Stimulated activated CD4-positive, alpha-beta T cell treated with anti-CD3 and anti-CD28 coated beads, Interleukin-15, amount 100 ng/mL, for 24 hours (primary cell): ENCODE data around the gene OLFML2A.

Experiments used
- DNase-seq: peaks from one replicate; pipeline ENCODE4 v3.0.0-alpha.2; 2020

The OLFML2A gene

DNA sequence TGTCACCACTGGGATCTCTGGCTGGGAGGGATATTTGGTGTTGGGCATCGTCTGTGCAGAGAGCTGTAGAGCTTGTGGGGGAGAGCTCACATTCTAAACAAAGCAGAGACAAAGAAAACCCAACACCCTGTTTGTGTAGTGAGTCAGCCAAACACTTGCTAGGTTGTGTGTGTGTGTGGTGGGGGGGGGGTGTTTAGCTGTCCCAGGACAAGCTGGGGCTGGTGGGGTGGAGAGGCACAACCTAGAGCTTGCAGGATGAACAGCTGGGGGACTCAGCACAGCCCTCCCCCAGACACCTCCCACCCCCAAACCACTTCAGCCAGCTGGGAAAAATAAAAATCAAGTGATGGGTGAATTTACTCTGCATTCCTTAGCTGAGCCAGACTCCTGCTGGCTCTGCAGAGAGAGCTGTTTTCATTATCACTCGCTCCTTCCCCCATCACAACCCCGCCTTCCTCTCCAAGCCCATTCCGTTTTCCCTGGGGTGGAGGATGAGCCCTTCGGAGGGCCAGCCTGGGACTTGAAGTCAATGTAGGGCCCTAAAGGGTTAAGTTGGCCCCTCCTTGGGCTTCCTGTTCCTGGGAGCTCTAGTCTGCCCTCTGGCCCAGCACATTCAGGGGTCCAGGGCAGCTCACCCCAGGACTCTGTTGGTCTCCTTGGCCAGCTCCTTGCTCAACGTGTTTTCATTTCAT lies 2.6 kb downstream of the OLFML2A start:
- no peak for DNase-seq

DNA sequence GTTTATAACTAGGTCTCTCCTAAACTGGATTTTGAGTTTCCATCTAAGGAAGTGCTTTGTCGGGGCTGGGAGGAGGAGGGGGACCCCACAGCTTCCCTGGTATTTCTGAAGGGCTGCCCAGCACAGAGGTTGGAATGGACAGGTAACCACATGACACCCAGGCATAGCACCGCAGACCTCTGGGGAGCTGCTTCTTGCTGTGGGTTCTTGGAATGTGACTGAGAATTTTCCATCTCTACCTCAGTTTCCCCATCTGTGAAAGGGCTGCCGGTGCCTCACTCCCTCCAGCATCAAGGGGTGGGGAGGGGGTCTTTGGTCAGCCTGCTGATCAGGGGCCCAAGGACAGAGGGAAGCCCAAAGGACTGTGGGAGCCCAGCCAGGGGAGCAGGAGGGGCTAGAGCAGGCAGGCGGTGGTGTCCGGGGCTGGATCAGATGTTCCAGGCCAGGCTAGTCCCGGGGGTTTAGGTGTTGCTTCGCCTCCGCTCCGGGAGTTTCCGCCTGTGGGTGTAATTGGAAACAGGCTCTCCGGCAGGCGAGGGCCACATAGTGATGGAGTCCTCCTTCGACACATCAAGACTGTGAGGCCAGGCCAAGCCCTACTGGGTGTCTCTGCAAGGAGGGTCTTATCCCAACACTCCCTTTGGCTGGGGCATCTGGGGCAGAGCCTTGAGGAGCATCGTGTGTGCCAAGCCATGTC lies 3.3 kb downstream of the OLFML2A start:
- no peak for DNase-seq

DNA sequence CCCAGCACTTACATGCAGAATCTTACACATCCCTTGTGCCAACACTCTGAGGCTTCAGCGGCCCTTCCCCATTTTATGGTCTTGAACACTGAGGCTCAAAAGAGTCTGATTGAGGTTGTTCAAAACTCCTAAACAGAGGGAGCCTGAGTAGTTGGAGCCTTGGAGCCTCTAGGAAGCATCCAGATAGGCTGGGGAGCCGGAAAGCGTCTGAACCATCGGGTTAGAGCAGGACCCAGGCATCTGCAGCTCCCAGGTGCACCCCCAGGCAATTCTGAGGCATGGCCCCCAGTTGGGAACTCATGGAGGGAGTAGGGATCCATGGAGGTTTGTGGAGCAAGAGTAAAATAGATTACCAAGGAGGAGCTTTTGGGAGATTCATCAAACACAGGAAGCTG lies 3.8 kb downstream of the OLFML2A start:
- no peak for DNase-seq

GRCh38 chr9:124781967-124782660 lies 5.2 kb downstream of the OLFML2A start:
- no peak for DNase-seq

DNA sequence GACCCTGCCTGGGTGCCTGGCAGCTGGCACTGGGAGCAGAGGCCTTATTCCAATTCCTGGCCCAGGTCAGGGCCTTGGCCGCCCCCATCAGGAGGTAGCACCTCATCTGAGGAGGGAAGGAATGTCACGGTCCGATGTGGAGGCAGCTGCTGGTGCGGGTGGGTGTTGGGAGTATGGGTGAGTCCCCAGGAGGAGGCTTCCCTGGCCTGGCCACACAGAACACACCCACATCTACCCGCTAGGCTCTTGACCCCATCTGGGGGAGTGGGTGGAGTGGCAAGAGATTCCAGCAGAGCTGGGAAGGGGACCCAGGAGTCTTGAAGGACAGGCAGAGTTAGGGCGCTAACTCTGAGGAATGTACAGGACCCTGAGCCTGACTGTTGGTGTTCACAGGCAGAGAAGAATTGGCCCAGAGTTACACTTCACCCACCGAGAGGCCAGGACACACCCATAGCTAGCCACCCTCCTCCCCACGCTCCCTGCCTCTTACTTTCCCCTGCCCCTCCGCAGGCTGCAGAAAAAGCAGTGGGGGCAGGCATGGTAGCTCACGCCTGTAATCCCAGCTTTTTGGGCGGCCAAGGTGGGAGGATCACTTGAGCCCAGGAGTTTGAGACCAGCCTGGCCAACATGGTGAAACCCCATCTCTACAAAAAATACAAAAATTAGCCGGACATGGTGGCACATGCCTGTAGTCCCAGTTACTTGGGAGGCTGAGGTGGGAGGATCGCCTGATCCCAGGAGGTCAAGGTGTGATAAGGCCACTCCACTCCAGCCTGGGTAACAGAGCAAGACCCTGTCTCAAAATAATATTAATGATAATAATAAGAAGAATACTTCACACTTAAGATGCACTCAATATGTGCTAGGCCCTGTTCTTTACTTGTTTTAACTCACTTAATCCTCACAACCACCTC lies 6.0 kb downstream of the OLFML2A start:
- DNase-seq: no peak

GRCh38 chr9:124783830-124784229 lies 6.9 kb downstream of the OLFML2A start:
- no peak for DNase-seq

DNA sequence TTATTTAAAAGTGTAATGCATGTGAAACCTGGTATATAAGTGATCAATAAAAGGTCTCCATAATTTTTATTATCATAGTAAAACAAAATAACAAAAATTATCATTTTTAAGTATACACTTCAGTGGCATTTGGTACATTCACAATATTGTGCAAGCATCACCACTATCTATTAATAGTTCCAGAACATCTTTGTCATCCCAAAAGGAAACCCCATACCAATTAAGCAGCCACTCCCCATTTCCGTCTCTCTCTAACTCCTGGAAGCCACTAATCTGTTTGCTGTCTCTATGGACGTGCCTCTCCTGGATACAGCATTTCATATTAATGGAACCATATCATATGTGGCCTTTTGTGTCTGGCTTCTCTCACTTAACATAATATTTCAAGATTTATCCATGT lies 7.6 kb downstream of the OLFML2A start:
- DNase-seq: no peak

DNA sequence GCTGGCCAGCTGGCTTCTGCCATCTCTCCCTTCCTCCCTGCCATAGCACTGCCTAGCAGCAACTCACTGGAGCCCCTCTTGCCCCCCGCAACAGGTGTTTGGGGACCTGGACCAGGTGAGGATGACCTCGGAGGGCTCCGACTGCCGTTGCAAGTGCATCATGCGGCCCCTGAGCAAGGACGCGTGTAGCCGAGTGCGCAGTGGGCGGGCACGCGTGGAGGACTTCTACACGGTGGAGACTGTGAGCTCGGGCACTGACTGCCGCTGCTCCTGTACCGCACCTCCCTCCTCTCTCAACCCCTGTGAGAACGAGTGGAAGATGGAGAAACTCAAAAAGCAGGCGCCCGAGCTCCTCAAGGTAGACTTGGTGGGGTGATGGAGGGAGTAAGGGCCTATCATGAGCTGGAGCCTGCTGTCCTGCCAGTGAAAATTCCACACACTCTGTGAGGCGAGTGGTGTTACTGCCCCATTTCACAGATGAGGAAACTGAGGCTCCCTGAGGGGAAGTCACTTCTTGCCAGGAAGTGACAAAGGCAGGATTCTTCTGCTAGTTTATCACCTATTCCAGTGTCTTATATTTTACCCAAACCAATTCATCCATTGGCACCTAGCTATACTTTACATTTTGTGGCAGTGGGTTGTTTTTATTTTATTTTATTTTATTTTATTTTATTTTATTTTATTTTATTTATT lies 10.1 kb downstream of the OLFML2A start:
- DNase-seq: no peak

DNA sequence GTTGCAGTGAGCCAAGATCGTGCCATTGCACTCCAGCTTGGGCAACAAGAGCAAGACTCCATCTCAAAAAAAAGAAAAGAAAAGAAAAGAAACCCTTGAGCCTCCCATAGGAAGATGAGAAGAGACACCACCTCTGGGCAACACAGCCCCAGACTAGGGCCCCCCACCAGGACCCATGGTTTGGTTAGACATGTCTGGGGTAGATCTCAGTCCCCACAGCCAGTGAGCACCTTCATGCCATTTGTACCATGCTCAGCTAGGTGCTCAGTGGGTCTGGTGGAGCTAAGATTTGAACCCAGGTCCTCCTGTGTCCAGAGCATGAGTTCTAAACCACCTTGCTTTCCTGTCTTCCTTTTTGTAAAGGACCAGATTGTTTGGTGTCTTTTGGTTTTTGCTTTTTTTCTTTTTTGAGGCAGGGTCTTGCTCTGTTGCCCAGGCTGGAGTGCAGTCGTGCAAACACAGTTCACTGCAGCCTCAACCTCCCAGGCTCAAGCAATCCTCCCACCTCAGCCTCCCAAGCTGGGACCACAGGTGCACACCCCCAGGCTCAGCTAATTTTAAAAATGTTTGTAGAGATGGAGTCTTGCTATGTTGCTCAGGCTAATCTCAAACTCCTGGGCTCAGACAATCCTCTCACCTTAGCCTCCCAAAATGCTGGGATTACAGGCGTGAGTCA lies 11.7 kb downstream of the OLFML2A start:
- no peak for DNase-seq

DNA sequence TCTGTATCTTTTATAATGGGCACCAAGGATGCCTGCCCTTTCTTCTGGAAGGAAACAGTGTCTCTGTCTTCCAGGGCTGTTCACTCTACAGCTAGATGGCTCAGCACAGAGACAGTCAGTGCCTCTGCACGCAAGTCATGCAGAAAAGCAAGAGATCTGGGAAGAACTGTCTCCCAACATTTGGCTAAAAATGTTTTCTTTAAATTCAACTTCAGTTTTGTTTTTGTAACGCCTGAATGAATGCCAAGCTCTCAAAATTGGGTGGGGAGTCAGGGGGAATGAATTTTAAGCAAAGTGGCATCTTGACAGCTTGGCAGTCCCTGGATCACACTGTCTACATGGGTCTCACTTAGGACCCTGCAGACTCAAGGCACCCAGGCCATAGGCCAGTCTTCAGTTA lies 12.6 kb downstream of the OLFML2A start:
- DNase-seq: no peak

DNA sequence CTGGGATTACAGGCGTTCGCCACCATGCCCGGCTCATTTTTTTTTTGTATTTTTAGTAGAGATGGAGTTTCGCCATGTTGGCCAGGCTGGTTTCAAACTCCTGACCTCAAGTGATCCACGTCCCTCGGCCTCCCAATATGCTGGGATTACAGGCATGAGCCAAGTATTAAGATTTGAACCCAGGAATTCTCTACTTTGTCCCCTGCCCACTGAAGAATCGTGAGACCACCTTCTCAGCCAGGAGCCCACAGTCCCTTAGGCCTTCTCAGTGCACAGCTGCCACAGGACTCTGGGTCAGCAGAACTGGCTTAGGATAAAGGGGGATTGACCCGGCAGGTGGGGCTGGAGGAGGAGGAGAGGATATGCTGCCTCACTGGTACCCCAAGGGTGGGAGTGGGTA lies 13.4 kb downstream of the OLFML2A start:
- DNase-seq: no peak

DNA sequence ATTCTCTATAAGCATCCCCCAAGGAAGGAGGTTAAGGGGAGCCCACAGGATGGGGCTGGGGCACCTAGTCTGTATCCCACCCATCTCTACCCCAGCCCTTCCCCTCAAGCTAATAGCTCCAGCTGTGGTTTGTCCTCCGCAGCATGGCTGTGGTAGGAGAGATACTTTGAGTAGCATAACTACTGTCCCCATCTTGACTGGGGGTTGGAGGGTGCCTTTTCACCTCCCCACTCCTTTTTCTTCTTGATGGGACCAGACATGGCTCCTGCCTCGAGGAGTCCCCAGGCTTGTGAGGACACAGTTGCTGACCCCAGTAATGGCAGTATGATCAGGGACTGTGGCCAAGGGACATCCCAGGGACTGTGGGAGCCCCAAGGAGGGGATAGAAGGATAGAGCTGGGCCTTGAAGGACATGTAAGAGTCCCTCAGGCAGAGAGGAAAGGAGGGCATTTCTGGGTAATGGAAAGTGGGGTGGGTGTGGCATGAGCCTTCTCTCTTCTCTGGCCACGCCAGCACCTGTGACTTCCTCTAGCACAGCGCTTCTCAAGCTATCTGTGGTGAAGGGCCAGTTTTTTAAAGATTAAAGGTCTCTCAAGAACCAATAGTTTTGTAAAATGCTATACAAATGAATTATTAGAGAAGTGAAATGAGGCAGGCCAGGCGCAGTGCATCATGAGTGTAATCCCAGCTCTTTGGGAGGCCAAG lies 14.0 kb downstream of the OLFML2A start:
- no peak for DNase-seq

- no peak for DNase-seq
Observed at GRCh38 chr9:124792257-124793014, 15.5 kb downstream of the OLFML2A start.

- DNase-seq: no peak
Observed at GRCh38 chr9:124793015-124793541, 16.1 kb downstream of the OLFML2A start.

- no peak for DNase-seq
Observed at GRCh38 chr9:124794902-124795491, 18.1 kb downstream of the OLFML2A start.

GRCh38 chr9:124795881-124796431 lies 19.0 kb downstream of the OLFML2A start:
- DNase-seq: no peak

GRCh38 chr9:124797343-124798103 lies 20.6 kb downstream of the OLFML2A start:
- DNase-seq: no peak

DNA sequence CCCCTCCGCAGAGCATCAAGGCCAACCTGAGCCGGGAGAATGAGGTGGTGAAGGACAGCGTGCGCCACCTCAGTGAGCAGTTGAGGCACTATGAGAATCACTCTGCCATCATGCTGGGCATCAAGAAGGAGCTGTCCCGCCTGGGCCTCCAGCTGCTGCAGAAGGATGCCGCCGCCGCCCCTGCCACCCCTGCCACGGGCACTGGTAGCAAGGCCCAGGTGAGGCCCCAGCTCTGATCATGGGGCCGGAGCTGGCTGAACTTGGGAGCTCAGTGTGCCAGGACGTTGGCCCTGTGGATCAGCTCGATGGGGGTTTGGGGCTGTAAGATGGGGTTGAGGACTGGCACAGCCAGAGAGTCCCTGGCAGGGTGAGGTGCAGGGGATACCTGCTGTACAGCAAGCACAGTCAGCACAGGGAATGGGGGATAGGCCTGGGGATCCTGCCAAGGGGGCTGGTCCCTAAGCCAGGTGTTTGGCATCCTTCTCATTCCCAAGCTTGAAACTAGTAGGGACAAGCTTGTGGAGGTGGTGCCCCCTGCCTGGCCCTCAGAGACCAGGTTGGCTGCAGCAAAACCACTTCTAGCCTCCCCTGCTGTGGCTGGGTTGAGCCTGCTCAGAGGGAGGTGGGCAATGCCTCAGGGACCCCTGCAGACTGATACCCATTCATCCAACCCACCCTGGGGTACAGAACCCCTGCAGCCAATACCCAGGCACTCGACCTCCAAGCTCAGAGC lies 22.5 kb downstream of the OLFML2A start:
- no peak for DNase-seq
